ENCODE results near the gene P2RY8.
"Not testable (repeated sequence)": the region's sequence is repeated elsewhere in the genome, so short reads cannot be mapped to it uniquely, and the experiment has no call there.

P2RY8 gene

GRCh38 chrX:1462596-1463251, 74.3 kb downstream of the P2RY8 start:
- DNase-seq = peak; percentile 84 to 85

DNA sequence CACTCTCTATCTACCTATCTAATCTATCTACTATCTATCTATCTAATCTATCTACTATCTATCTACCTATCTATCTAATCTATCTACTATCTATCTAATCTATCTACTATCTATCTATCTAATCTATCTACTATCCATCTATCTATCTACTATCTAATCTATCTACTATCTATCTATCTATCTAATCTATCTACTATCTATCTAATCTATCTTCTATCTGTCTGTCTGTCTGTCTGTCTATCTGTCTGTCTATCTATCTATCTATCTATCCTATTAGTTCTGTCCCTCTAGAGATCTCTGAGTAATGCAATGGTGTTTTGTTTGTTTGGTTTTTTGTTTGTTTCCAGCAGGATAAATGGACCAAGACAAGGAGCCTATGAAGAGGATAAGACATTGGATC, 74.9 kb downstream of the P2RY8 start:
- no peak for DNase-seq

DNA sequence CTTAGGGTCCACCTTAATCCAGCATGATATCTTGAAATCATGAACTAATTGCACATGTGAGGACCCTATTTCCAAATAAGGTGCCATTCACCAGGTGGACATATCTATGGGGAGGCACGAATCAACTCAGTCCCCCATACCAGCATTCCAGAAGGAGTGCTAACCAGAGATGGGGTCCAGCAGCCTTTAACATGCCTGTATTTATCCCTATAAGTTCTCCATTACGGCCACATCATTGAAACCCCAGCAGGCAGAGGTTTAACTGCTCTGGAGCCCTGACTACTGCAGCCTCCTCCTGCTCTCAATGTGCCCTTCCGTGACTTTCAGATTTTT, 81.1 kb downstream of the P2RY8 start:
- no peak for DNase-seq

GRCh38 chrX:1453951-1454785, 82.8 kb downstream of the P2RY8 start:
- peak; percentile 88 to 89 for DNase-seq

DNA sequence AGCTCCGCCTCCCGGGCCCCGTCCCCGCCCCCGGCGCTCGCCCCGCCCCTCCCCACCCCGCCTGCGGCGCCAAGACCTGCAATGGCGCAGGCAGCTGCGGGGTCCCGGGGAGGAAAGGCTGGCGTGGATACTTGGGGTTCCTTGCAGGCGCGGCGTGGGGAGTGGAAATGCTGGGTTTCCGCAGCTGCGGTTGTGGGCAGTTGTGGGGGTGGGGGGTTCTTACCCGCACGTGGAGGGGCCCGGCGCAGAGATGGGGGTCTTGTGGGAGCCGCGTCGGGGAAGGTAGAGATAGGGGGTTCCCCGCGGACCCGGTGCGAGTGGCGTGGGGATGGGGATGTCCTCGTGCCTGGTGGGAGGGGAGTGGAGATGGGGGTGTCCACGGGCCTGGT, 83.6 kb downstream of the P2RY8 start:
- peak; percentile 82 to 85 for DNase-seq

DNA sequence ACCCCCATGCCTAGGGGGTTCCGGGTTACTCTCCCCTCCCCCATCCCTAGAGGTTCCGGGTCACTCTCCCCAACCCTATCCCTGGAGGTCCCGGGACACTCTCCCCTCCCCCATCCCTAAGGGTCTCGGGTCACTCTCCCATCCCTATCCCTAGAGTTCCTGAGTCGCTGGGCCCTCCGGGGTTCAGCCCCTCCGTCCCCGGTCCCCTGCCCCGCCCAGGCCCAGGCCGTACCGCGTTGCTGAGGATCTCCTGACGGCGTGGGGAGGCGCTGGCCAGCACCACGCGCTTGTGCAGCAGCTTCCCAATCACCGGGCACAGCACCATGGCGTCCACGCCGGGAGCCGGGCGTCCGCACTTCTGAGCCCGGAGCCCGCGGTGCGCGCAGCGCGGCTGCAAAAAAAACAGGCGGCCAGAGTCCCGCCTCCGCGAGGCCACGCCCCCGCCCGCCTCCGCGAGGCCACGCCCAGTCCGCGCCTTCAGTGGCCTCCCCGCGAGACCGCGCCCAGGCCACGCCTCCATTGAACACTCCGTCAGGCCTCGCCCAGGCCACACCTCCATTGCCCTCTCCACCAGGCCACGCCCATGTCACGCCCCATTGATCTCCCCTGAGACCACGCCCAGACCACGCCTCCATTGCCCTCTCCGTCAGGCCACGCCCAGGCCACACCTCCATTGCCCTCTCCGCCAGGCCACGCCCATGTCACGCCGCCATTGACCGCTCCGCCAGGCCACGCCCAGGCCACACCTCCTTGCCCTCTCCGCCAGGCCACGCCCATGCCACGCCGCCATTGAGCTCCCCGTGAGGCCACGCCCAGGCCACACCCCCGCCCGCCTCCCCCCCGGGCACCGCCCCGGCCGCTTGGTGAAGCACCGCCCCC, 84.2 kb downstream of the P2RY8 start, which contains the start of gene ASMTL:
Gene ASMTL, minus strand, starts transcription at position 394 of the 879 bp plus-strand sequence. Its CDS starts 69 bp downstream, at position 325.
- DNase-seq = peak; percentile 98 to 99

DNA sequence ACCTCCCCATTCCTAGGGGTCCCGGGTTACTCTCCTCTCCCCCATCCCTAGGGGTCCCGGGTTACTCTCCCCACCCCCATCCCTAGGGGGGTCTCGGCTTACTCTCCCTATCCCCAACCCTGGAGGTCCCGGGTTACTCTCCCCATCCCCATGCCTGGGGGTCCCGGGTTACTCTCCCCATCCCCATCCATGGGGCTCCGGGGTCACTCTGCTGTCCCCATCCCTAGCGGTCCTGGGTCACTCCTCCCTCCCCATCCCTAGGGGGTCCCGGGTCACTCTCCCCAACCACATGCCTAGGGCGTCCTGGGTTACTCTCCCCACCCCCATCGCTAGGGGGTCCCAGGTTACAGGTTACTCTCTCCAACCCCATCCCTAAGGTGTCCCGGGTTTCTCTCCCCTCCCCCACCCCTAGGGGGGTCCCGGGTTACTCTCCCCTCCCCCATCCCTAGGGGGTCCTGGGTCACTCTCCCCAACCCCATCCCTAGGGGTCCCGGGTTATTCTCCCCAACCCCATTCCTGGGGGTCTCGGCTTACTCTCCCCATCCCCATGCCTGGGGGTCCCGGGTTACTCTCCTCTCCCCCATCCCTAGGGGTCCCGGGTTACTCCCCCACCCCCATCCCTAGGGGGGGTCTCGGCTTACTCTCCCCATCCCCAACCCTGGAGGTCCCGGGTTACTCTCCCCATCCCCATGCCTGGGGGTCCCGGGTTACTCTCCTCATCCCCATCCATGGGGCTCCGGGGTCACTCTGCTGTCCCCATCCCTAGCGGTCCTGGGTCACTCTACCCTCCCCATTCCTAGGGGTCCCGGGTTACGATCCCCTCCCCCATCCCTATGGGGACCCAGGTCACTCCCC, 85.1 kb downstream of the P2RY8 start:
- no peak for DNase-seq

- DNase-seq = no peak
Observed at GRCh38 chrX:1451251-1451660, 85.7 kb downstream of the P2RY8 start.

DNA sequence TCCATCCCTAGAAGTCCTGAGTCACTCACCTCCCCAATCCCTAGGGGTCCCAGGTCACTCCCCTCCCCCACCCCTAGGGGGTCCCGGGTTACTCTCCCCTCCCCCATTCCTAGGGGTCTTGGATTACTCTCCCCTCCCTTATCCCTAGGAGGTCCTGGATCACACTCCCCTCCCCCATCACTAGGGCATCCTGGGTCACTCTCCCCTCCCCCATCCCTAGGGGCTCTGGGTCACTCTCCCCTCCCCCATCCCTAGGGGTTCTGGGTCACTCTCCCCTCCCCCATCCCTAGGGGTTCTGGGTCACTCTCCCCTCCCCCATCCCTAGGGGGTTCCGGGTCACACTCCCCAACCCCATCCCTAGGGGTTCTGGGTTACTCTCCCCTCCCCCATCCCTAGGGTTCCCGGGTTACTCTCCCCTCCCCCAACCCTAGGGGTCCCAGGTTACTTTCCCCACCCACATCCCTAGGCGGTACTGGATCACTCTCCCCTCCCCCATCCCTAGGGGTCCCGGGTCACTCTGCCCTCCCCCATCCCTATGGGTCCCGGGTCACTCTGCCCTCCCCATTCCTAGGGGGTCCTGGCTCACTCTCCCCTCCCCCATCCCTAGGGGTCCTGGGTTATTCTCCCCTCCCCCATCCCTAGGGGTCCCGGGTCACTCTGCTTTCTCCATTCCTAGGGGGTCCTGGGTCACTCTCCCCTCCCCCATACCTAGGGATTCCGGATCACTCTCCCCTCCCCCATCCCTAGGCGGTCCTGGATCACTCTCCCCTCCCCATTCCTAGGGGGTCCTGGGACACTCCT, 86.4 kb downstream of the P2RY8 start:
- DNase-seq = no peak

GRCh38 chrX:1449823-1450149, 87.2 kb downstream of the P2RY8 start:
- no peak for DNase-seq

- DNase-seq = no peak
Observed at GRCh38 chrX:1449036-1449822, 87.8 kb downstream of the P2RY8 start.

- not testable (repeated sequence) for DNase-seq
Observed at GRCh38 chrX:1448573-1449001, 88.4 kb downstream of the P2RY8 start.

- not testable (repeated sequence) for DNase-seq
Observed at GRCh38 chrX:1447969-1448572, 88.9 kb downstream of the P2RY8 start.

DNA sequence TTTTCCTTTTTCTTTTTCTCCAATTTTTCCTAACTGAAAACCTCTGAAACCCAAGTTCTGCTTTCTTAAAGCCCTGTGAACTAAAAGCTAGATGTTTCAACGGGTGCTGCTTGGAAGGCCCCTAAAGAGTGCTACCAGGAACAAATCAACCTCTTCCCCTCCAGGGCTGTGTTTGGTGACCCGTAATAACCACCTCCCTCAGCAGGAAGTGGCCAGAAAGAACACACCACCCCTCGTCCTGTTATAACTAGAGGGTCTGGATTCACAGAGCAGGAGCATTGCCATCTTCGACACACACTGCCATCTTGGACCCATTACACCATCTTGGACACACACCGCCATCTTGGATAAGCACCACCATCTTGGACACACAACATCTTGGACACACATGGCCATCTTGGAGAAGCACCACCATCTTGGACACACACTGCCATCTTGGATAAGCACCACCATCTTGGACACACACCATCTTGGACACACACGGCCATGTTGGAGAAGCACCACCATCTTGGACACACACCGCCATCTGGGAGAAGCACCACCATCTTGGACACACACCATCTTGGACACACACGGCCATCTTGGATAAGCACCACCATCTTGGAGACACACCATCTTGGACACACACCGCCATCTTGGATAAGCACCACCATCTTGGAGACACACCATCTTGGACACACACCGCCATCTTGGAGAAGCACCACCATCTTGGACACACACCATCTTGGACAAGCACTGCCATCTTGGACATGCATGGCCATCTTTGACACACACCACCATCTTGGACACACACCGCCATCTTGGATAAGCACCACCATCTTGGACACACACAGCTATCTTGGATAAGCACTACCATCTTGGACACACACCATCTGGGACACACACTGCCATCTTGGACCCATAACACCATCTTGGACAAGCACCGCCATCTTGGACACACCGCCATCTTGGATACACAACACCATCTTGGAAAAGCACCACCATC, 89.7 kb downstream of the P2RY8 start:
- DNase-seq = not testable (repeated sequence)

DNA sequence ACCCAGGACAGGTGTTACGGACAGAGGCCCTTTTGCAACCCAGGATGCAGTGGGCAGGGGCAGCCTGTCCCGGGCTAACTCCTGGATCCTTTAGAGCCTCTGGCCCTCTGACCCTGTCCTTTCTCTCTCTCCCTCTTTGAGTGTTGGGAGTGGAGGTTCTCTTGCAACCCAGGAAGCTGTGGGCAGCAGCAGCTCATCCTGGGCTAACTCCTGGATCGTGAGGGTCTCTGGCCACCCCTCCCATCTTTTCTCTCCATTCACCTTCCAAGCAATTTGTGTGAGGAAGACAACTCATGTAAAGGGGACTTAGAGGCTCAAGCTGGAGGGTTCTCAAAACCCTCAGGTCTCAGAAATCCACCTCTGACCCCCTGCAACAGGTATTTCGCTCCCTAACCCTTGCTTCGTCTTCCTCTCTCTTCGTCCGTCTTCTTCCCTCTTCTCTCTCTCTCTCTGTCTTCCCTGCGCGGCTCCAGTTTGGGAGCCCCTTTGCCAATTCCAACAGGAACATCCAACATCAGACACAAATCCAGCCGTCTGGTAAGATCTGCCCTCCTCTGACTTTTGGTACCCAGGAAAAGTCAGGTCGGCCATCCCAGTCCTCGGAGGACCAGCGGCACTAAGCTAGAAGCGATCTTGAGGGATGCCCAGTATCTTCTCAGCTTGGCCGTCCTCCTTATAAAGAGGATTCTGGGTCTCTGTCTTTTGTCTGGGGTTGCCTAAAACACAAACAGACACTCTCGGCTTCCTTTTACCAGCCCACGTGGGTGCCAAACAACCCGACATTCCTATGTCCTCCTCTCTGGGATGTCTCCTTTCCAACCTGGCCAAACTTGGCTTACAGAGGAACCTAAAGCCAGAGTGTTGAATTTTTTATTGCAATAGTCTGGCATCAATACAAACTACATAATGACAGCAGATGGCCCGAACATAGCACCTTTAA, 92.2 kb downstream of the P2RY8 start:
- DNase-seq = no peak

GRCh38 chrX:1443496-1444075, 93.4 kb downstream of the P2RY8 start:
- no peak for DNase-seq

DNA sequence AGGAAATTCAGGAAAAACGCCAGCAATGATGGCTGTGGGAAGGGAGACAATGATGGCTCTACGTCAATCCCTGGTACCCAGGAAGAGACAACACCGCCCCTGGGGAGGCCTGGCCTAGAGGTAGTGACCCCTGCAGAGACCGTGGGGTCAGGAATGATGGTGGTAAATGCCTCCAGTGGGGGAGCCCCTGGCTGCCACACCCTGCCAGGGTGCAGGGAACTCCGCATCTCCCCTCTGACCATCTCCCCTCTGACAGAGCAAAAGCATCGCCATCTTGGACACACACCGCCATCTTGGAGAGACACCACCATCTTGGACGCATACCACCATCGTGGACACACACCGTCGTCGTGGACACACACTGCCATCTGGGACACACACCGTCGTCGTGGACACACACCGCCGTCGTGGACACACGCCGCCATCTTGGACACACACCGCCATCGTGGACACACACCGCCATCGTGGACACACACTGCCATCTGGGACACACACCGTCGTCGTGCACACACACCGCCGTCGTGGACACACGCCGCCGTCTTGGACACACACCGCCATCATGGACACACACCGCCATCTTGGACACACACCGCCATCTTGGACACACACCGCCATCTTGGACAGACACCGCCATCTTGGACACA, 94.1 kb downstream of the P2RY8 start:
- DNase-seq = no peak
